Stimulated activated CD4-positive, alpha-beta T cell treated with anti-CD3 and anti-CD28 coated beads, Interleukin-12 subunit alpha, Interleukin-12 subunit beta, amount 100 ng/mL, for 24 hours (primary cell): Measurements from ENCODE around the gene VAMP7.
A peak's percentile ranks its signal among the peaks of the same experiment; 100 is the strongest.
"Not testable (repeated sequence)": the region's sequence is repeated elsewhere in the genome, so short reads cannot be mapped to it uniquely, and the experiment has no call there.

ENCODE experiments used
- DNase-seq, 2 experiments: peaks; one replicate each; pipeline ENCODE4 v3.0.0-alpha.2; 2020; ENCODE audit warnings: low read depth in 2 of 2

Gene VAMP7, protein sequence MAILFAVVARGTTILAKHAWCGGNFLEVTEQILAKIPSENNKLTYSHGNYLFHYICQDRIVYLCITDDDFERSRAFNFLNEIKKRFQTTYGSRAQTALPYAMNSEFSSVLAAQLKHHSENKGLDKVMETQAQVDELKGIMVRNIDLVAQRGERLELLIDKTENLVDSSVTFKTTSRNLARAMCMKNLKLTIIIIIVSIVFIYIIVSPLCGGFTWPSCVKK

DNA sequence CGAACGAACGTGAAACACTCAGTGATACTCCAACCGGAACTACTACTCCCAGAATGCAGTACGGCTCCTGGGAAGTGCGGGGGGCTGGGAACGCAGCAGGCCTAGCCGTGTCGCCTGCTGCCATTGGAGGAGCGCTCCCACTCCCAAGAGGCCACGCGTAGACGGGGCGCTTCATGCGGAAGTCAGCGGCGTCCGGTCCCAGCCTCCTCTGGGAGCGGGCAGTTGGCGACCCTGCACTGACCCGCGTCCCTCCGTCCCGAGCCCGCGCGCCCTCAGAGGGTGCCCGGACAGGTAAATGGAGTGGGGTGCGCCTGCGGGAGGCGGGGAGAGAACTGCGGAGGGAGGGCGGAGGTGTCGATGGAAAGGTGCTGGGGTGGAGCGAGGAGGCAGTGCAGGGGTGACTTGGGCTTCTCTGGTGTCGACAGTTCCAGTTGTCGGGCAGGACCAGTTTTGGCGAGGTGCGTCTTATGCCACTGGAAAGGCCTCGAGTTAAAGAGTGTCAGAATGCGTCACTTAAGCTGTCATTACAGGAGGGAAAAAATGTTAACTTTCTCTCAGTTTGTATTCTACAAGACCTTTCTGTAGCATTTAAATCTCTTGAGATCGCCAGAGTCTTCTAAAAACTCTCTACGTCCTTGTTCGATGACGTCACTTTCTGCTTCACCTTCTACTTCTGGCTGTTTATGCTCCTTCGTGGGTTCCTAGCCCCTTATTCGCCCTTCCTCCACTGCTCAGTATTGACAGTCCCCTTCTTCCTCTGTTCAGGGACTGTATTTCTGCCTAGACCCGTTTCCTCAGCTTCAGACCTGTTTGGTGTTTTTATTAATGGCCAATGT, at the start of gene VAMP7:
Gene VAMP7, plus strand, starts transcription at position 188 of the 836 bp plus-strand sequence. CDS start 8,122 bp downstream, outside the sequence.
- DNase-seq = peak; percentile 66 to 70

DNA sequence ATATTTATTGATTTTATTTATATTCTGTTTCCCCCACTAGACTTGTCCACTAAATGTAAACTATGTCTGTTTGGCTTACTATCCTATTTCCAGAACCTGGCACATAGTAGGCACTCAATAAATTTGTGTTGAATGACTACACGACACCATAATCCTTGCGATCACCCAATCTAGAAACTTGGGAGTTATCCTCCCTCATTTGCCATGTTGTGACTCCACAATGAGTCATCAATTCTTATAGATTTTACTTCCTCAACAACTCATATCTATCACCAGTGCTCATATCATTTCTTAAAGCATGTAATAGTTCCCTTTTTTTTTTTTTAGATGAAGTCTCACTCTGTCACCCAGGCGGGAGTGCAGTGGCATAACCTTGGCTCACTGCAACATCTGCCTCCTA, 39.9 kb upstream of the VAMP7 start:
- DNase-seq = no peak

DNA sequence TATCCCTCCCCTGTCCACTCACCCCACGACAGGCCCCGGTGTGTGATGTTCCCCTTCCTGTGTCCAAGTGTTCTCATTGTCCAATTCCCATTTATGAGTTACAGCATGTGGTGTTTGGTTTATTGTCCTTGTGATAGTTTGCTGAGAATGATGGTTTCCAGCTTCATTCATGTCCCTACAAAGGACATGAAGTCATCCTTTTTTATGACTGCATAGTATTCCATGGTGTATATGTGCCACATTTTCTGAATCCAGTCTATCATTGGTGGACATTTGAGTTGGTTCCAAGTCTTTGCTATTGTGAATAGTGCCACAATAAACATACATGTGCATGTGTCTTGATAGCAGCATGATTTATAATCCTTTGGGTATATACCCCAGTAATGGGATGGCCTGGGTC, 29.4 kb upstream of the VAMP7 start:
- DNase-seq = not testable (repeated sequence)

DNA sequence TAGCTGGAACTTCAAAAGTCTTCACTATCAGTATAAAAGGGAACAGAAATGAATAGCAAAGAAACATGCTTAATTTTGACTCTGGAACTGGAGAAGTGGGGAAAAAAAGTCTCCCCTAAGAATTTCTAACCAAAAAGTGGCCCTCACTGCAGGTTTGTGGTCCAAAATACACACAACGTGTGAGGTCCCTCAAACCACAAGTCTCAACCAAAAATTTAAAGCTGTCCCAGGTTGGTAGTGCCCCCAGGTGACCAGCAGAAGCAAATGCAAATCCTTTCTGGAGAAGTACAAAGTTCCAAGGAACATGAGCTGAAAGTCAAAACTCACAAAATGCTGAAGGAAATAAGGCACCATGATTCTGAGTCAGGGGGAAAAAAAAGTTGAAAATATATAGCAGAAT, 23.6 kb upstream of the VAMP7 start:
- no peak for DNase-seq

DNA sequence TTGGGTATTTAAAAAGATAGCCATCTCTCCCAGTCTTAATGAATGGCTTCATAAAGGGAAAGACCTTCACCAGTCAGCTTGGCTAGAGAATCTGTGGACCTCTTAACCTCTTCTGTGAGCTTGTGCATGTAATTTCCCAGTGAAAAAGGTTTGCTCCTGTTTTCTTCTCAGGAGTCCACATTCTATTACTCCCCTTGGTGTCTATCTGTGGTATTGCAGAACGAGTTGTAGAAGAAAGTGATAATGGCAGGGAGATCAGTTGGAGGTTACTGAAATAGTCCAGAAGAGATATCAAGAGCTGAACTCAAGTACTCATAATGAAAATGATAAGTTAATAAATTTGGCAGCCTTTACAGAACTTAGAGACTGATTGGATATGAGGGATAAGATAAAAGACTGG, 16.5 kb upstream of the VAMP7 start:
- DNase-seq = no peak

DNA sequence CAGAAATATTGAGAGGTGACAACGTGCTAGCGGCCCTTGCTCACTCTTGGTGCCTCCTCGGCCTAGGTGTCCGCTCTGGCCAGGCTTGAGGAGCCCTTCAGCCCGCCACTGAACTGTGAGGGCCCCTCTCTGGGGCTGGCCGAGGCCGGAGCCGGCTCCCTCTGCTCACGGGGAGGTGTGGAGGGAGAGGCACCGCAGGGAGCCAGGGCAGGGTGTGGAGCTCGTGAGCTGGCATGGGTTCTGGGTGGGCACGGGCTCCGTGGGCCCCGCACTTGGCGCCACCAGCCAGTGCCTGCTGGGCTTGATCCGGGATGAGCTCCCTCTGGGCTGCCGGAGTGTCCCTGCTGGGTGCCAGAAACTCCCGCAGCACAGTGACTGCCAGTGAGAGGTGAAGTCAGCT, 16.0 kb upstream of the VAMP7 start:
- DNase-seq = no peak

DNA sequence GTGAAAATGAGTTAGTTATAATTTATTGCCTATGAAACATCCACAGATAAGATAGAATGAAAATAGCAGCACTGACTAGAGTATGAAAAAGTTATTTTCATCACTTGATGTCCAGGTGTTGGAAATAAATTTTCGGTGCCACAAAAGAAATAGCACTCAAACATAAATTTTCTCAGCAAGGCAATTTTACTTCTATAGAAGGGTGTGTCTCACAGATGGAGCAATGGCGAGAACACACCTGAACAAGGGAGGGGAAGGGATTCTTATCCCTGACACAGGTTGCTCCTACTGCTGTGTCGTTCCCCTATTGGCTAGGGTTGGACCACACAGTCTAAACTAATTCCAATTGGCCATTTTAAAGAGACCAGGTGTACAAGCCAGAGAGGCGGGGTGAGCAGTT, 13.3 kb upstream of the VAMP7 start:
- no peak for DNase-seq

DNA sequence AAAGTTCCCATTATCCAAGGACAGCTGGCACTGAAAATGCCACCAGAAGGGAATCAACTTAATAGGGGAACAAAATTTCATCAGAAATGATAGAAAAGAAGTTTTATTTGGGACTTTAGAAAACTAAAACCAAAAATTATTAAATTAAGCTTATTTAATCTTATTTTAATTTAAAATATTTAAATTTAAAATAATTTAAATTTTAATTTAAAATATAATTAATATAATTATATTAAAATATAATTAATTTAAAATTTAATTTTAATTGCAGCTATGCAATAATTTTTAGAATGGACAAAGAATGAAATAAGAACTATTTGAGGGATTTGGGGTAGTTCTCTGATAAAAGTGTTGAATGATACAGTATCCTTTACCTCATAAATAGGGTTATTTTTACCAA, 10.2 kb upstream of the VAMP7 start:
- no peak for DNase-seq

DNA sequence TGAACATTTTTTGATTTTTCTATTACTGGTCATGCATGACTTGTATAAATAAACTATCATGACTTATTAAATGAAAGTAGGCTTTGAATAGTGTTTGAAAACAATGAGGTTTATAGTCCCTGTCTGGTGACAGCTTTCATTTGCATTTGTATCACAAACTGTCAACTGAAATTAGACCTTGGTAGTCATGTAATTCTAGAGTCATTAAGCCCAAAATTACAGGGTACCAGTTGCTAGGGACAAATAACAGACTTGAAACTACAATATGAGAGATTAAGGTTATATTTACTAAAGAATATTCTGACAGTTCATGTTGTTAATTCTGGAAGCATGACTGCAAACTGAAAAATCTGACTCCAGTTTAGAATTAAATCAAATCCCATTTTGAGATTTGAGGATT, 9.2 kb upstream of the VAMP7 start:
- DNase-seq = no peak

DNA sequence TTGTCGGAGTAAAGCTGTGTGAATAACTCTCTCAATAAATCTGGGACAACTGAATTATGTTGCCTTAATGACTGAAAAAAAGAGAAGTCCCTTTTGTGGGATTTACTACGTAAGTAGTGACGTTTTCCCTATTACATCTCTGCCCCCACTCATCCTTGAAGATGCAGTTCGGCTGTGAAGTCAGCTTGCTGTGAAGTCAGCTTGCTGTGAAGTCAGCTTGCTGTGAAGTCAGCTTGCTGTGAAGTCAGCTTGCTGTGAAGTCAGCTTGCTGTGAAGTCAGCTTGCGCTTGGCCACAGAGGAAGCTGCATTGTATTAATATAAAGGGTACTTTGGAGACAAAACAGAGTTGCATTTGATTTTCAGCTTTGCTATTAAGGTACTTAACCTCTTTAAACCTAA, 8.0 kb upstream of the VAMP7 start:
- no peak for DNase-seq

DNA sequence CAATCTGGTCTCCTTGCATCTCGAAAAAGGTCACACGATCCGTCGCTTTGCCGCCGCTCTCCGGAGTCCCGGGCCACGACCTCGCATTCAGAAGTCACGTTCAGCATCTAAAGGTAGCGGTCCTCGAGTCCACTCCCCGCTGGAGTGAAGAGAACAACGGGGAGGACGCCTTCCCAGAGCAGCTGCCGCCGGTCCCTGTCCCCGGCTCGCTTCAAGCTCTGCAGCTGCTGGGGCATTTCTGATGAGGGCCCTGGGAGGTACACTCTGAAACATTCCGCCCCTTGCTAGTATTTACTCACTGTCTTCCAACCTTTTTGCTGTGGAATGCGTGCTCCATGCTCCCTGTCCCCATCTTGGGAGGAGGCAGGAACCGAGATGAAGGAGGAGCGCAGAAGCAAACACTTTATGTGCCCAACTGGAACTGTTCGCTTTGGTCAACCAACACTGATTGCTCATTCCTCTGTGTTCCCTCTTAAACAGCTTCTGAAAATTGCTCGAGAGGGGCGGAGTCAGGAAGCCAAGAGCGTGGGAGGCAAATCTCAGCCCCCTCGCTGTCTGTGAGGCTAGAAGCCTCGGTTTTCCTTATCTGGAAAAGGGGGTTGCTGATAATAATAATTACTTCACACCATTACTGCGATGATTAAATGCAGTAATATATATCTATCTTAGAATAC, 6.4 kb upstream of the VAMP7 start:
- no peak for DNase-seq

DNA sequence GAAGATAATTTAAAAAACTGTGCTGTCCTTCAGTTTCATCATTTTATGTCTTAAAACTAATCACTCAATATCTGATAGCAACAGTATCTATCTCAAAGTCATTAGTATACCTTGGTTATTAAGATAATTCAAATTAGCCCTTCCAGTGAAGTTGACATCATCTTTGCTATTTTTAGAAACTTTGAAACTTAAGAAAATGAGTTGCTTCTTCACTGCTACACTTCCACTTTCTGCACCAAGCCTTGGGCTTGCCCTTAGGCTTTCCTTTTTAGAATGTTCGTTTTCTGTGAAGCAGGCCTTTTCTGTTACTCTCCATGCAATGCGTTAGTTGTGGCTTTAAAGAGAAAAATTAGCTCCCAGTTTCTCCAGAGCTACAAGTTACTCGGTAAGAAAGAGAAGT, 4.4 kb upstream of the VAMP7 start:
- DNase-seq = no peak

DNA sequence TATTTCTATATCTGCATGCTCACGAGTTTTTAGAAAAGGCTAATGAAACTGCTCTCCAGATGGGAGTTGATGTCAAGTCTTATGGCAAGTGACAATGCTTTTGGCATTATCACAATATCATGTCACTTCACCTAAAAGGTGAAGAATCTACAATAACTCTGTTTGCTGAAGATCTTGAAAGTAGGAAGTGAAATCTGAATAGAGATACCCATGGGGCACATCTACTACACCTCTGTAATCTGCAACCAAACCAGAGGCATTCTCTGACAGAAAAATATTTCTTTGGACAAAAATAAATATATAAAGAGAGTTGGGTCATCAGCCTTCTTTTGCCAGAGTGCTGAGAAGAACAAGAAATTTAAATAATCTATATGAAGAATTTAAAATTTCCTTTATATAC, 3.9 kb upstream of the VAMP7 start:
- DNase-seq = no peak

DNA sequence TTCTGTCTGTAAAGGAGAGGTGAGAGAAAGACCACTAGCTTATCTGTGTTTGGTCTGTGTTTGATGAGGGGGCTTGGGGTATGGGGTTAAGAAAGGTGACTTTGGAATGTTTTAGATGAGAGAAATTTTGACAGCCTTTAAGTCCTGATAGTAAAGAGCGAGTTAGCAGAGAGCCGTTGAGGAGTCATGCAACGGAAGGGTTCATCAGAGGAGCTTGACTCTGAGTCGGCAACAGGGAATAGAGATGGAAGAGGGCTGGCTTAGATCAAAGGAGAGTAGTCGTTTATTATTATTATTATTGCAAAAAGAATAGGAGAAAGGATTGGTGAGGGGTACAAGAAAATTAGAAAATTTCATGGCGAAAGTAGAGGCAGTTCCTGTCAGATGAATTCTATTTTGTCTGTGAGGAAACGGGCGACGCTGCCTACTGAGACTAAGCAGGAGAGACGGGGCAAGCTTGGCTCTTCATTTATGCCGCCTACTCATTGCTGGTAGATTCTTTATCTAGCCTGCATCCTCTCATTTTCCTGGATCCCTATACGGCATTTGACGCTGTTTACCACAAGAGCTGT, 473 bp upstream of the VAMP7 start:
- no peak for DNase-seq

DNA sequence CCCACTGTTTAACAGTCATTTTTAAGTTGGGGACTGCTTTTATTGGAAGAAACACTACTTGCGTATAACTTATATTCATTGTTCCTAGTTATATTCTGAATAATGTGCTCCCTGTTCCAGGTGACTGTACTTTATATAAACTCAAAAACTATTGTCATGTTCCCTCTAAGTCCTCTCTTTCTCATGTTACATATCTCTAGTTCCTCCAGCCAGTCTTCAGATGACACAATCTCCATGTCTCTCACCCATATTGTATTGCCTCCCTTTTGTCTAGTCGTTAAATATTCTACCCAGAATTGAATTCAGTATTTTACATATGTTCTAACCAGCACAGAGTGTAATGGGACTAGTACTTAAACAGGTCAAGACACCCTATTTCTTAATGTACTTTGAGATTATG, 5.3 kb downstream of the VAMP7 start:
- DNase-seq = no peak

DNA sequence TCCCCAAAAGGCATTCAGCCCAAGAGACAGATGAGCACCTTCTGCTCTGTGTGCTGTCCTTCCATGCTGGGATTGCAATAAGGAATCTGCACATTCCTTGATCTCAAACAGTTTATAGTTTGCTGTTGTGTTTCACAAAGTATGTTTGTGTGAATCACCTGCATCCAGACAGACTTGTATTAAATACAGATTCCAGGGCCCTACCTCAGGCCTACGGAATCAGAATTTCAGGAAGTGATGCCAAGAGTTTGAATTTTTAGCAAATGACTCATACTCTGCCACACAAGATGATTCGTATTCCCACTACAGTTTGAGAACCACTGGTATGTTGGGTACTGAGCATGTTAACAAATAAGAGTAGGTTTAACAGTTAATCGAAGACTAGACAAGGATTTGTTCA, 7.0 kb downstream of the VAMP7 start:
- DNase-seq = no peak

DNA sequence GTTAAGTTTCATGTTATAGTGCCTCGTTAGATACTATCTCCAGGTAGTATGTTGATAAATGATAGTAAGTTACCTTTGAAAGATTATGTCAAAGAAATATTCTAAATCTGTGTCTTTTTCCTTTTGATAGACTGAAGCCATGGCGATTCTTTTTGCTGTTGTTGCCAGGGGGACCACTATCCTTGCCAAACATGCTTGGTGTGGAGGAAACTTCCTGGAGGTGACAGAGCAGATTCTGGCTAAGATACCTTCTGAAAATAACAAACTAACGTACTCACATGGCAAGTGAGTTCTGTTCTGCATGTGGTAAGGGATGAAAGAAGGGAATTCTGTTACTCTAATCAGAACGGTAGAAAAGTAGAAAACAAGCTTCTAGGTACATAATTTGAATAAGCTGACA, 8.2 kb downstream of the VAMP7 start:
- DNase-seq = no peak

DNA sequence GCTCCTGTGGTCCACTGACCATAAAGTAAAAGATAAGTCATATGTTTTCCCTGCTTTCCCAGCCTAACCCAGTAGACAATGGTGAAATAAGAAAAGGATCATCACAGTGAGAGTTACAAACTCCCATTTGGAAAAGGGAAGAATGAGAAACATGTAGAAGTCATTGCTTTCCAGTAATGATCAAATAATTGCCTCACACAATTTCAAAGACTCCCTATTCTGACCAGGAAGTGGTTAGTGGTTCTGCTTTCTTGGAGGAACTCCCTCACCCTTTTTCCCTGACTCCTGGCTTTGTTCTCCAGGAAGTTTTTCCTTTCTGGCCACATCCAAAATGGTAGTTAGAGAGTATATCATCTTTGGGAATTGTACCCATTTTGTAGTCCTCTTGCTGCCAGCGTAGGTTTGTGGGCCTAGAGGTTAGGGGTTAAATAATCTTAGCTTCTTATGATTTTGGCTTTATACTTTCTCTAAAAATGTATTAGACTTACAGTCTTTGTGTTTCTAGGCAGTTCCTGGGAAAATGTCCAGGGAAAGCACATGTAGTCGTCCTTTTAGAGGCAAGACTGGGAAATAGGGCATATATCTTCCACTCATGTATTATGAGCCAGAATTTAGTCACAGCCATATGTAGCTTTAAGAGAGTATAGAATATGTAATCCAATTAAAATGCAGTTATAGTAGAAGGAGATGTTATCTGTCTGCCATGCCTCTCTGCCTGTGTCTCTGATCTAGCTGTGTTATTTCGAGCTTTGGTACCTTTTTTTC, 10.5 kb downstream of the VAMP7 start:
- no peak for DNase-seq

DNA sequence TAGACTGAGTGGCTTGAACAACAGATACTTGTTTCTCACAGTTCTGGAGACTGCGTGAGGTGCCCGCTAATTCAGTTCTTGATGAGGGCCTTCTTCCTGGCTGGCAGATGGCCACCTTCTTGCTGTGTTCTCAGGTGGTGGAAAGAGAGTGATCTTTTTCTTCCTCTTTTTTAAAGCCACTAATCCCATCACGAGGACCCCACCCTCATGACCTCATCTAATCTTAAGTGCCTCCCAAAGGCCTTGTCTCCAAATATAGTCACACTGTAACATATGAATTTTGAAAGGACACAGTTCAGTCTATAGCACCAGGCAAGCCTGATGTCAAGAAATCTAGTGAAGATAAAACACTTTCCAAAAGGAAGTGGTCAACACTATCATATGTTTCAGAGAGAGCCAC, 12.4 kb downstream of the VAMP7 start:
- DNase-seq = no peak

DNA sequence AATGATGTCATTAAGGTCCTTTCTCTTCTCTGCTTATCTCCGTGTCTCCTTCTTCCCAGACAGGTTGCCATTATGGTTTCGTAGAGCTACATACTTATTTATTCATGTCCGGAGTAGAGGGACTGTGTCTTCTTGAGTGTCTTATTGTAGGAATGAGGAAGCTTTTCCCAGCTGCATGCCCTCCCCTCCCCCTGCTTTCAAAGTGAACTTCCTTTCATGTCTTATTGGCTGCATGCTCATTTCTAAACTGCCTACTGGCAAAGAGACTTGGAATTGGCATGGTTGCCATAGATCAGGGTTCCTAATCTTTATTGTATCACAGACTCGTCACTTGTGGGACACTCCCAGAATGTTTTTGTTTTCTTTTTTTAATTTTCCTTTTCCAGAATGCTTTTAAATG, 15.4 kb downstream of the VAMP7 start:
- DNase-seq = no peak

DNA sequence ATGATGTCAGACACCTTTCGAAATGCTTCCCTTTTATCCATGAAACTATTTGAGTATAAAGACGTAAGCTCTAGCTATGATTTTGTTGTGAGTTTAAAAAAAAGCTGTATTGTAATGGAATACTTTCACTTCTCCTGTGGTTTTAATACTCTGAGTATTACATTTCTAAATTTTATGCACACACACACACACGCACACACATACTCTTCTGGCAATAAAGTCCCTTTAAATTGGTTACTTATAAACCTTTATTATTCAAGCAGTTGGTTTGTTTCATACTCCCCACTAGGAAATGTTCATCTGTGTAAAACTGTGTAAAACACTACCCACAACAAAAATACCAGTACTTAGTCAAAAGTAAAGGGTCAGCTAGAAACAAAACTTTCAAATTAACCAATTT, 18.2 kb downstream of the VAMP7 start:
- DNase-seq = no peak

DNA sequence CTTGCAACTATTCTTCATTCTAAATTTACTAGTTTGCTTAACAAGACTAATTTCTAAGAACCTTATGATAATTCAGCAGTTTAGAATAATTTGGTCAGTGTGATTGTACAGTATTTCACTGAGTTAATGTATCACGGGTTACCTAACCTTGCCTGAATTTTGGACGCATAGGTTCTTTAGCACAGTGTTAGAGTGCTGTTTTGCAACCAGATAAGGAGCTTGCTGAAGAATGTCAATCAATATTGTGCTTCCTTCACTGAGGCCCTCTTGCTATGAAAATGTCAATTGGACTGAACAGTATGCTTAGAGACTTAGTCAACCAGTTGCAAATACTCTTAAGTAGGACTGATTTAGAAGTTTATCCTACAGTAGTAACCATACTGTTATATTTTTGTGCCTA, 19.6 kb downstream of the VAMP7 start:
- no peak for DNase-seq
